Activated CD4-positive, alpha-beta T cell treated with anti-CD3 and anti-CD28 coated beads, Interleukin-2, amount 10 ng/mL, durations not matched to agents 24 days and 14 days (primary cell): Measurements from ENCODE around the gene GPC3. TPM values are rescaled to one million over a fixed set of nuclear protein-coding genes. Genes with fewer than 3 reads are reported as not detected.

Experiments used
- DNase-seq: peaks from one replicate; pipeline ENCODE4 v3.0.0; 2022
- H3K27ac Mint-ChIP-seq: one replicate; pipeline ENCODE4 v1.8.0; 2022; ENCODE audit warnings: mild to moderate bottlenecking, mixed read lengths
- H3K27me3 Mint-ChIP-seq: one replicate; pipeline ENCODE4 v1.8.0; 2022; ENCODE audit warnings: mixed read lengths
- H3K36me3 Mint-ChIP-seq: one replicate; pipeline ENCODE4 v1.8.0; 2022; ENCODE audit warnings: low read depth, mild to moderate bottlenecking, mixed read lengths
- H3K4me1 Mint-ChIP-seq: one replicate; pipeline ENCODE4 v1.8.0; 2021; ENCODE audit warnings: mixed read lengths
- H3K4me3 Mint-ChIP-seq: one replicate; pipeline ENCODE4 v1.8.0; 2022; ENCODE audit warnings: mild to moderate bottlenecking, moderate library complexity, mixed read lengths
- H3K9me3 Mint-ChIP-seq: one replicate; pipeline ENCODE4 v1.8.0; 2021; ENCODE audit warnings: mixed read lengths
- intact Hi-C: fragments of 100-400 bp; cut with micrococcal nuclease; formaldehyde crosslinking; loops from one replicate; pipeline ENCODE4 v1.15.1; 2023
- total RNA-seq: library from RNA; stranded (reverse); gene quantifications from 2 replicates; pipeline ENCODE4 v1.2.3, GENCODE V29; 2022

GPC3 gene
- total RNA-seq, 1 donor from 2014 or later: 0.21 TPM

DNA sequence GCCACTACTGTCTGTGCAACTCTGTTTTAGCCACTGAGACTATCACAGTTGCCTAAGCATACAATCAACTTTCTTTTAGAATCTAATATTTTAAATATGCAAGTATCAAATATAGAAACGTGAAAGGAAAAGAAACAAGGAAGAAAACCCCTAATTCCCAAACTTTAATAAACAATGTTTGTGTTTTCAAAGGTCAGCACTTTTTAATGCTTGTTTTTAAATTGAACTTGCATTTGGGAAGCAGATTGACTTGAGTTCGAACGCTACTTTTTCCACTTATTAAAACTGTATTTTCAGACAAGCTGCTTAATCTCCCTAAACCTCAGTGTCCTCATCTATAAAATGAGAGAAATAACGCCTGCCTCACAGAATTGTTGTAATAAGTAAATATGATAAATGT lies 384.3 kb downstream of the GPC3 start:
- no peak overlapping the region for H3K4me3 Mint-ChIP-seq
- no peaks in the 10 kb centered on the region for H3K27me3 Mint-ChIP-seq
- H3K36me3 Mint-ChIP-seq: no peaks in the 10 kb centered on the region
- intact Hi-C loops: no loop called here
- DNase-seq: no peak
- H3K27ac Mint-ChIP-seq: no peak overlapping the region
- peaks cover 3% of the 10 kb centered on the region for H3K9me3 Mint-ChIP-seq
- peaks cover 3% of the 10 kb centered on the region for H3K4me1 Mint-ChIP-seq

DNA sequence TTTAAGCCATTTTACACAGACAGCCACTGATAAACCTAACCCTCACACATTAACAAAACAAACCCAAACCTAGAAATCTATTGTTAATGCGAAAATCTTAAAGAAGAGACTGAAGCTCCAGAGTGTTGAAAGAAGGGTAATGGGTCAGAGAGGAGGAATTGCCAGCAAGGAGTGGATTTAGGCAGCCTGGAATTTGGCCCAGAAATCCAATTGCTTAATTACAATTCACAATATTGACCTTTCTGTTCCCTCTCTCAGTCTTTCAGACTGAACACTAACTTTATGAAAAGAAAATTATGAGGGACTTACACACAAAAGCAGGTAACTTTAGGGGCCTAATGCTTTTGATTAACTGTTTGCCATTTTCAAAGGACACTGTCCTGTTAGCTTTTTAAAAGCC lies 384.9 kb downstream of the GPC3 start:
- no peak overlapping the region for H3K27ac Mint-ChIP-seq
- intact Hi-C loops: no loop called here
- no peaks in the 10 kb centered on the region for H3K27me3 Mint-ChIP-seq
- peaks cover 3% of the 10 kb centered on the region for H3K4me1 Mint-ChIP-seq
- H3K36me3 Mint-ChIP-seq: no peaks in the 10 kb centered on the region
- no peak overlapping the region for H3K4me3 Mint-ChIP-seq
- peaks cover 3% of the 10 kb centered on the region for H3K9me3 Mint-ChIP-seq
- DNase-seq: no peak

DNA sequence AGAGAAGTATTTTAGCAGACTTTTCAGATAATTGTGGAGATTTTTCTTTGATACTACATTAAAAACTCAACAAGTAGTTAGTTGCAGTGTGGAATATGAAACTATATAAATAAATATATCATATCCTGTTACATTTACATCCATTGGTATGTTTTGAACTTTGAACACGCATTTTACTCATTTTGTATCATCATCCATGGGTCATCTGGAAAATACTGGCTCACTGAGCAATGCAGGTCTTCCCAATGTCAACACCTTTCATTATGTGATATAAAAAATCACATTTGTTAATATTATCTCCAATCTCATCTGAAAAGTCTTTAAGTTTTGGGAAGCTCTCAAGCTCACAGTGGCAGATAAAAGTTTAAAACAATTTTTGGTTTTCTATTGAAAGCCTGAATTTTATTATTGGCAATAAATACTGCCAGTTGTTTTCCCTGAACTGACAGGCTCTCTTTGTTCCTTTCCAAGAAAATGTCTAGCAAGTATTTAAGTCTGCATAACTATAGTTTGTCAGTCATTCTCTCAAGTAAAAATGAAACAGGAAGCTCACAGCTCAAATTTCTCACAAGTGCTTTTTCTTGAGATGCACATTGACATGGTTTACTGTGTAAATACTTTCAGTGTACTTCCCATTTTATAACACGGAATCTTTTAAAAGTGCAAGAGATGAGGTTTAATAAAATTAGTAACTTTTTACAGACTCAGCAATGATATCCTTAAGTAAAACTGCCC lies 386.6 kb downstream of the GPC3 start:
- Mint-ChIP-seq H3K27ac (no peak overlapping the region), H3K9me3 (peaks cover 3% of the 10 kb centered on the region), H3K4me1 (peaks cover 3% of the 10 kb centered on the region), H3K4me3 (no peak overlapping the region), H3K27me3 (no peaks in the 10 kb centered on the region), H3K36me3 (no peaks in the 10 kb centered on the region)
- intact Hi-C loops: no loop called here
- DNase-seq: no peak

DNA sequence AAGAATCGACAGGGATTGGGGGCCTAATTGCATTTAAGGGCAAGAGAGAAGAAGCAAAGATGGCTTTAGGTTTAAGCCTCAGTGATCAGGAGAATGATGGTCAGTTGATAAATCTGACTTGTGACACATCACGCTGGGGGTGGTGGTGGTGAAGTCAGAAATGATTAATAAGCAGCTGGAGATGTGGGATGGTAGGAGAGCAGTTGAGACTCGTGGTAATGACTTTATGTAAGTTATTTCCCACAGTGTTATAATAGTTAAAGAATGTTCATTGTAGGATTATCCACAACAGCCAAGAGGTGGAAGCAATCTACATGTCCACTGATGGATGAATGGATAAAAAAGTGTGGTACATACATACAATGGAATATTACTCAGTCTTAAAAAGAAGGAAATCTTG lies 391.2 kb downstream of the GPC3 start:
- H3K27me3 Mint-ChIP-seq: no peaks in the 10 kb centered on the region
- no peak overlapping the region for H3K27ac Mint-ChIP-seq
- DNase-seq: no peak
- H3K4me1 Mint-ChIP-seq: peaks cover 2% of the 10 kb centered on the region
- H3K4me3 Mint-ChIP-seq: no peak overlapping the region
- no peaks in the 10 kb centered on the region for H3K9me3 Mint-ChIP-seq
- H3K36me3 Mint-ChIP-seq: no peaks in the 10 kb centered on the region
- intact Hi-C loops: no loop called here

GRCh38 chrX:133593531-133593930 lies 391.9 kb downstream of the GPC3 start:
- no peaks in the 10 kb centered on the region for H3K4me1 Mint-ChIP-seq
- no peak overlapping the region for H3K27ac Mint-ChIP-seq
- no peaks in the 10 kb centered on the region for H3K27me3 Mint-ChIP-seq
- DNase-seq: no peak
- H3K36me3 Mint-ChIP-seq: no peaks in the 10 kb centered on the region
- H3K4me3 Mint-ChIP-seq: no peak overlapping the region
- intact Hi-C loops: no loop called here
- H3K9me3 Mint-ChIP-seq: no peaks in the 10 kb centered on the region

GRCh38 chrX:133590703-133591505 lies 394.5 kb downstream of the GPC3 start:
- H3K9me3 Mint-ChIP-seq: no peaks in the 10 kb centered on the region
- no peak for DNase-seq
- no peaks in the 10 kb centered on the region for H3K4me1 Mint-ChIP-seq
- no peaks in the 10 kb centered on the region for H3K27me3 Mint-ChIP-seq
- H3K4me3 Mint-ChIP-seq: no peak overlapping the region
- H3K36me3 Mint-ChIP-seq: no peaks in the 10 kb centered on the region
- H3K27ac Mint-ChIP-seq: no peak overlapping the region
- intact Hi-C loops: no loop called here

DNA sequence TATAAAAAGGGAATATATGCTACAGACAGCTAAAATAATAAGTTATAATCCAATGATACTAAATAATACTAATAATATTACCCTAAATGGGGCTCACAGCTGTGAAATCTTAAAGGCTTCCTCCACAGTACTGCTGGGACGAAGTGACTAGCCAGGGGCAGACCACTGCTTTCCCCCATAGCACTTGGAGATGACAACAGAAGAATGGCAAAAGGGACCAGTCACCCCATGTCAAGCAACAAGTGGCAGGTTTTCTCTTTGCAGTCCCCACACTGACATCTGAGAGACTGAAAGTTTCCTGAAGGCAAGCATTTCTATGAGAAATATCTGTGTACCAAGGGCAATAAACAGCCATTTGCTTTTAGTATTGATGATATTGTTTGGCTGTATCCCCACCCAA lies 396.6 kb downstream of the GPC3 start:
- Mint-ChIP-seq H3K27ac (no peak overlapping the region), H3K9me3 (no peaks in the 10 kb centered on the region), H3K4me3 (no peak overlapping the region), H3K36me3 (no peaks in the 10 kb centered on the region), H3K27me3 (no peaks in the 10 kb centered on the region), H3K4me1 (no peaks in the 10 kb centered on the region)
- intact Hi-C loops: no loop called here
- no peak for DNase-seq

- no peak overlapping the region for H3K27ac Mint-ChIP-seq
- DNase-seq: no peak
- intact Hi-C loops: no loop called here
These were observed 397.6 kb downstream of the GPC3 start for GRCh38 chrX:133587818-133588217.

DNA sequence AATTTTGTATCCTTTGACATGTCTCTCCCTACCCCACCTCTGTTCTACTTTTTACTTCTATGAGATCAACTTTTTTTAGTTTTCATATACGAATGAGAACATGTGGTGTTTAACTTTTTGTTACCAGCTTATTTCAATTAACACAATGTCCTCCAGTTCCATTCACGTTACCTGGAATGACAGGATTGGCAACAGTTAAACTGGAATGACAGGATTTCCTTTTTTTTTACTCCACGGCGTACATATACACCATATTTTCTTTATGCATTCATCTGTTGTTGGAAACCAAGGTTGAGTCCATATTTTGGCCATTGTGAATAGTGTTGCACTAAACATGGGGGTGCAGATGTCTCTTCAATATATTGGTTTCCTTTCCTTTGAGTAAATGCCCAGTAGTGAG lies 398.3 kb downstream of the GPC3 start:
- Mint-ChIP-seq H3K4me3 (no peak overlapping the region), H3K4me1 (no peaks in the 10 kb centered on the region), H3K27ac (no peak overlapping the region), H3K9me3 (no peaks in the 10 kb centered on the region), H3K36me3 (no peaks in the 10 kb centered on the region), H3K27me3 (no peaks in the 10 kb centered on the region)
- DNase-seq: no peak
- intact Hi-C loops: no loop called here

More at GRCh38 chrX:133587818-133588217, 397.6 kb downstream of the GPC3 start:
- Mint-ChIP-seq H3K27me3 (no peaks in the 10 kb centered on the region), H3K4me1 (no peaks in the 10 kb centered on the region), H3K36me3 (no peaks in the 10 kb centered on the region), H3K4me3 (no peak overlapping the region), H3K9me3 (no peaks in the 10 kb centered on the region)

DNA sequence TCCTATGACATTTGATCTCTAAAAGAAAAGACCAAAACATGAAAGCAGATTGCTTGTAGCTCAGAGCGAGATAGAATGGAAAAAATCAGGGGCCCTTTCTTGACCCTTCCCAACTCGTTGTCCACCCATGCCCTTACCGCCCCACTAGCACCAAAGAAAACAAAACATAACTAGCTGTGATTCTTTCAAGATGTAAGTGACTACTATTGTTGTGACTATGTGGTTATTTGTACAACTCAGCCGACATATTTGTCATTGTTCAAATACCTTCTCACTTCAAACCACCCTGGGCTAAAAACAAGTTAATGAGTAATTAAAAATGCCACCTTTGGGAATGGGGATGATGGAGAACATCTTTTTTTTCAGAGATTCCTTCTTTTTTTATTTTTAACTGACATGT lies 399.0 kb downstream of the GPC3 start:
- Mint-ChIP-seq H3K9me3 (no peaks in the 10 kb centered on the region), H3K4me1 (no peaks in the 10 kb centered on the region), H3K27me3 (no peaks in the 10 kb centered on the region), H3K4me3 (no peak overlapping the region), H3K36me3 (no peaks in the 10 kb centered on the region), H3K27ac (no peak overlapping the region)
- DNase-seq: no peak
- intact Hi-C loops: no loop called here

GRCh38 chrX:133583825-133584224 lies 401.6 kb downstream of the GPC3 start:
- intact Hi-C loops: no loop called here
- H3K4me3 Mint-ChIP-seq: no peak overlapping the region
- H3K27ac Mint-ChIP-seq: no peak overlapping the region
- H3K27me3 Mint-ChIP-seq: no peaks in the 10 kb centered on the region
- H3K36me3 Mint-ChIP-seq: no peaks in the 10 kb centered on the region
- no peak for DNase-seq
- no peaks in the 10 kb centered on the region for H3K4me1 Mint-ChIP-seq
- no peaks in the 10 kb centered on the region for H3K9me3 Mint-ChIP-seq

DNA sequence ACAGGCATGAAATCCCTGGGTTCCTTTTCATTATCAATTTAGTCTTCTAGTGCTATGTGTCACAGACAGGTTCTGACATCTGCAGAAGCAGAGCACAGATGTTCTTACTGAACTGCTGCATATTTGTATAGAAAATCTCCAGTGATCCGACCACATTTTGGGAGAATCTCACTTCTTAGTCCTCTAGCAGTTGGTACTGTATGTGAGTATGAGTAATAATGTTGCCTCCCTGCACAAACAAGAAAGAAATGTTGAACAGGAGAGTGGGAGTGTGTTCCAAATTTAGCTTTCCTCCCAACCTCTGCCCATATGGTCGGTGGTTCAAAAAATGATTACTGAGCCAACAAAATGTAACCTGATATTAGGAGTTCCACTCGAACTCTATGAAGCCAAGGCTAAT lies 404.8 kb downstream of the GPC3 start:
- no peak for DNase-seq
- Mint-ChIP-seq H3K27me3 (no peaks in the 10 kb centered on the region), H3K9me3 (no peaks in the 10 kb centered on the region), H3K4me3 (no peak overlapping the region), H3K27ac (no peak overlapping the region), H3K4me1 (no peaks in the 10 kb centered on the region), H3K36me3 (no peaks in the 10 kb centered on the region)
- intact Hi-C loops: no loop called here

DNA sequence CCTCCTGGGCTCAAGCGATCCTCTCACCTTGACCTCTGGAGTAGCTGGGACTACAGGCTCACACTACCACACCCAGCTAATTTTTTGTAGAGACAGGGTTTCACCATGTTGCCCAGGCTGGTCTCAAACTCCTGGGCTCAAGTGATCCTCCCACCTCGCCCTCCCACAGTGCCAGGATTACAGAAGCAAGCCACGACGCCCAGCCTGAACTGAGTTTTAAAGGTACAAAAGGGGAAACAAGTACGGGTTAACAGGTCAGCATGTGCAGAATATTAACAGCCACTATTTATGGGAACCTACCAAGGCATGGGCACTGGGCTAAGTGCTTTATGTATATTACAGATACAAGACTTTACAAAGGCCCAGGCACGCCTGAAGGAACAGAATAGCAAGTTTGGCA lies 405.8 kb downstream of the GPC3 start:
- Mint-ChIP-seq H3K4me1 (no peaks in the 10 kb centered on the region), H3K36me3 (no peaks in the 10 kb centered on the region), H3K27me3 (no peaks in the 10 kb centered on the region)

GRCh38 chrX:133576876-133577275 lies 408.5 kb downstream of the GPC3 start:
- DNase-seq: no peak
- Mint-ChIP-seq H3K4me3 (no peak overlapping the region), H3K27ac (no peak overlapping the region), H3K27me3 (no peaks in the 10 kb centered on the region), H3K4me1 (no peaks in the 10 kb centered on the region), H3K9me3 (no peaks in the 10 kb centered on the region), H3K36me3 (no peaks in the 10 kb centered on the region)
- intact Hi-C loops: no loop called here

More for the DNA sequence above, 405.8 kb downstream of the GPC3 start:
- DNase-seq: no peak
- Mint-ChIP-seq H3K4me3 (no peak overlapping the region), H3K9me3 (no peaks in the 10 kb centered on the region), H3K27ac (no peak overlapping the region)
- intact Hi-C loops: no loop called here
